Upper lobe of left lung (tissue), 6 donors: ENCODE measurements around the gene SMLR1. TPM values are rescaled to one million over a fixed set of nuclear protein-coding genes. Genes with fewer than 3 reads are reported as not detected.

Source experiments
- ATAC-seq, 2 donors: fragments of 200-7000 bp; cut with Tn5 transposase; one replicate each; pipeline ENCODE4 v1.9.1; 2022; ENCODE audit warnings: mild to moderate bottlenecking in 2 of 2, moderate library complexity in 2 of 2; ENCODE audit not compliant: low FRiP score in 2 of 2
- DNase-seq, 2 donors: peaks; one replicate each; pipeline ENCODE4 v3.0.0-alpha.2; 2019 to 2020
- H3K27ac ChIP-seq, 4 donors: fragments of 200-600 bp; sonication (generic); one replicate each; pipeline ENCODE4 v1.5.1; 2016 to 2019
- H3K27me3 ChIP-seq, 4 donors: fragments of 200-600 bp; sonication (generic); one replicate each; pipeline ENCODE4 v1.5.1; 2017 to 2019
- H3K36me3 ChIP-seq, 4 donors: fragments of 200-600 bp; sonication (generic); one replicate each; pipeline ENCODE4 v1.5.1; 2016 to 2019
- H3K4me1 ChIP-seq, 4 donors: fragments of 200-600 bp; sonication (generic); one replicate each; pipeline ENCODE4 v1.5.1; 2018 to 2019
- H3K4me3 ChIP-seq, 4 donors: fragments of 200-600 bp; sonication (generic); one replicate each; pipeline ENCODE4 v1.5.1; 2017 to 2019; ENCODE audit warnings: mild to moderate bottlenecking in 2 of 4, moderate library complexity in 1 of 4
- H3K9me3 ChIP-seq, 4 donors: fragments of 200-600 bp; sonication (generic); one replicate each; pipeline ENCODE4 v1.5.1; 2018 to 2019
- CTCF ChIP-seq, 6 experiments: fragments of 450-650 bp in 4 of 6; fragments of 200-600 bp in 2 of 6; sonication (generic) in 2 of 6; IDR thresholded peaks; one replicate each; pipeline ENCODE4 v1.5.1; 2016 to 2019; ENCODE audit warnings: antibody characterized with exemption in 6 of 6
- EP300 ChIP-seq, 4 donors: sonication (generic); formaldehyde crosslinking; IDR thresholded peaks; one replicate each; pipeline ENCODE4 v1.5.1; 2017; ENCODE audit warnings: antibody characterized with exemption in 4 of 4, control low read depth in 2 of 4
- POLR2A ChIP-seq, 4 donors: fragments of 450-650 bp; IDR thresholded peaks; one replicate each; pipeline ENCODE4 v1.5.1; 2016 to 2017; ENCODE audit warnings: antibody characterized with exemption in 4 of 4, mild to moderate bottlenecking in 2 of 4
- POLR2AphosphoS5 ChIP-seq, 2 donors: sonication (generic); formaldehyde crosslinking; IDR thresholded peaks; one replicate each; pipeline ENCODE4 v1.5.1; 2017; ENCODE audit warnings: antibody characterized with exemption in 2 of 2
- WGBS, 2 donors: methylation state at CpG; one replicate each; pipeline ENCODE4 v1.1.5; 2017 to 2018; 5-methylcytosine and 5-hydroxymethylcytosine counted together
- total RNA-seq, 6 donors: library from RNA; depleted of rRNA in 4 of 6; stranded (reverse); fragments of >200 nt in 4 of 6; gene quantifications; one replicate each; pipeline versions ENCODE4 v1.1.0 to v1.2.1, GENCODE V29; 2016 to 2021
- donor health status: DM: no; HTN: no; CAD: no; lungs with moderate emphysema.
- donor health status: DM: no; HTN: yes; CAD: no; lungs with severe emphysema.

The SMLR1 gene
- total RNA-seq, 6 donors from 2014 or later, result 0.33 TPM; not detected in 5

DNA sequence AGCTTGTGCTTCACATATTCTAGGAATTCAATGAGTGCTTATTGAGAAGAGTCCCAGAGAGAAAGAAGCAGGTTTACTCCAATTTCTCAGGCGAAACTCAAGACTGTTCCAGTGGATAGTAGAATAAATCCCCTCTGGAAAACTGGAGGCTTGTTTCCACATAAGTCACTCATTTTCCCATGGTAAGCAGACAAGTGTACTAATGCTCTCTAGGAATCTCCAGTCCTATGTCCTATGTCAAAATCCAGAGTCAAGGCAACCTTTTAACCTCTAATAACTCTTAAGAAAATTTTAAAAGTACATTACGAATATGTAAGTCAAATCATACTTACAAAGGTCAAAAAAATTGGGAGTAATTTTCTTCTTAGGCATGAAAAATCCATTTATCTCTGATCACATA is 35.2 kb downstream of the SMLR1 start:
- Histone ChIP-seq H3K4me1 (no peaks in the 10 kb centered on the region), H3K4me3 (no peak overlapping the region), H3K9me3 (no peaks in the 10 kb centered on the region), H3K27ac (no peak overlapping the region), H3K36me3 (peaks cover 0 to 49% (median 13%) of the 10 kb centered on the region in 4 donors), H3K27me3 (no peaks in the 10 kb centered on the region)
- DNase-seq (no peak), ATAC-seq (no peak)
- TF ChIP-seq CTCF (IDR thresholded peaks at IDR 0.05), result no peak
- no peak for TF ChIP-seq EP300 (IDR thresholded peaks at IDR 0.05)
- no peak for TF ChIP-seq POLR2A (IDR thresholded peaks at IDR 0.05)
- no peak for TF ChIP-seq POLR2AphosphoS5 (IDR thresholded peaks at IDR 0.05)
- WGBS, 2 donors, result 93 to 94% methylated on average over 2 of the region's 2 CpGs

DNA sequence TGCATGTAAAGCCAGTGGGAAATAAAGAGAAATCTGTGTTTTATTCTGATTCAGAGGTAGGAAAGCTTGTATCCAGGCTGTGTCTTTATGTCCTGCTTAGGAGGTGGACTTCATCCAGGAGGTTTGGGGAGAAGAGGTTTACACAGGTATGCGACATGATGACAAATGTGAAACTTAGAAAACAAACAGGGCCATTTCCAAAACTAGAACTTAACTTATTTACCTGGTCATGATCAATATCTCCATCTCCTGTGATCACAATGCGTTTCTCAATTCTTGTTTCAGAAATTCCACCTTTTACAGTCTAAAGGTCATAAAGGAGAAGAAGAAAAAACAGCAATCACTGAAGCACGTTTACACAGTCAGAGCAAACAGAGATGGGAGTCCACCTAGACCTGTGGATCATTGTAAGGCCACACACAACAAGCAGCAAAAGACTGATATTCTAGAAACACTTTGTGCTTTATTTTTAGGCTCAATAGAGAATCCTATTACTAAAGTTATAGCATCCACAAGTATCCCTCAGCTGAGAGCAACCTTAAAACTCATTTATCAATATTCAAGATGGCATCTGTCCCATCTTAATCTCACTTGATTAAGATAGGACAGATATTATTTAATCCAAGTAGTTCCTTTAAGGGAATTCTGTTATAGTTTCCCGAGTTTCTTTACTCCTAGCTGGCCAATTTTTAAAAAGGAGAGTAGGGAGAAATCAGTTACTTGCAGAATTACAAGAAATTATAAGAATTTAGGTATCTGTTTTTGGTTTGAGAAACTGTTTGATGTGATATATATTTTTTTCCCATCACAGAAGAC is 36.4 kb downstream of the SMLR1 start:
- Histone ChIP-seq H3K27ac (no peak overlapping the region), H3K36me3 (peaks cover 0 to 49% (median 13%) of the 10 kb centered on the region in 4 donors), H3K4me3 (no peak overlapping the region), H3K4me1 (no peaks in the 10 kb centered on the region), H3K27me3 (no peaks in the 10 kb centered on the region), H3K9me3 (no peaks in the 10 kb centered on the region)
- no peak for ATAC-seq
- WGBS, 2 donors, result 87 to 90% methylated on average over 4 of the region's 4 CpGs
- no peak for TF ChIP-seq POLR2A (IDR thresholded peaks at IDR 0.05)
- no peak for TF ChIP-seq POLR2AphosphoS5 (IDR thresholded peaks at IDR 0.05)
- no peak for TF ChIP-seq CTCF (IDR thresholded peaks at IDR 0.05)
- no peak for DNase-seq

DNA sequence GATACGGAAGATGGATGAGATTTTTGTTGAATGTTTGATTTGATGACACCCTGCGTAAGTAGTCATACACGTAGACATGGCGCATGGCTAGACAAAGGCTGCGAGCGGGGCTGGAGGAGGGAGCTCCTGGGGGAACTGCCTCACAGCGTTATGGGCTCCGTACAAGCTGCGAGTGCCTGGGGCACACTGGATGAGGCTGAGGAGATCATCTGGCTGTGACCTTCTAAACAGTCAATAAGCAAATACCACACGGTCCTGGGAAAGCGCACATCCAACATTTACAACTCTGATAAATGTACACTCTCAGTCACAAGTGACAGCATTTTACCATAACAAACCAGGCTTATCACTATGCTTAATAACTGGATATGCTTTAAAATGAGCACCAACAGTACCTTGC is 37.1 kb downstream of the SMLR1 start:
- 94 to 95% methylated on average over 11 of the region's 11 CpGs for WGBS, 2 donors
- Histone ChIP-seq H3K4me1 (no peaks in the 10 kb centered on the region), H3K9me3 (no peaks in the 10 kb centered on the region), H3K36me3 (peaks cover 0 to 54% (median 11%) of the 10 kb centered on the region in 4 donors), H3K27me3 (no peaks in the 10 kb centered on the region), H3K27ac (no peak overlapping the region), H3K4me3 (no peak overlapping the region)
- no peak for TF ChIP-seq POLR2A (IDR thresholded peaks at IDR 0.05)
- no peak for TF ChIP-seq POLR2AphosphoS5 (IDR thresholded peaks at IDR 0.05)
- no peak for TF ChIP-seq CTCF (IDR thresholded peaks at IDR 0.05)
- TF ChIP-seq EP300 (IDR thresholded peaks at IDR 0.05), result no peak
- ATAC-seq (no peak), DNase-seq (no peak)

- WGBS, 2 donors, result 97 to 98% methylated on average over 4 of the region's 4 CpGs
- ATAC-seq (no peak), DNase-seq (no peak)
- TF ChIP-seq POLR2AphosphoS5 (IDR thresholded peaks at IDR 0.05), result no peak
- TF ChIP-seq CTCF (IDR thresholded peaks at IDR 0.05), result no peak
- no peak overlapping the region for H3K27ac ChIP-seq
- no peak overlapping the region for H3K4me3 ChIP-seq
- H3K27me3 ChIP-seq, result no peaks in the 10 kb centered on the region
- no peaks in the 10 kb centered on the region for H3K9me3 ChIP-seq
- H3K4me1 ChIP-seq, result no peaks in the 10 kb centered on the region
- H3K36me3 ChIP-seq, result peaks cover 0 to 57% (median 12%) of the 10 kb centered on the region in 4 donors
These were observed 38.6 kb downstream of the SMLR1 start for GRCh38 chr6:130865793-130866192.

DNA sequence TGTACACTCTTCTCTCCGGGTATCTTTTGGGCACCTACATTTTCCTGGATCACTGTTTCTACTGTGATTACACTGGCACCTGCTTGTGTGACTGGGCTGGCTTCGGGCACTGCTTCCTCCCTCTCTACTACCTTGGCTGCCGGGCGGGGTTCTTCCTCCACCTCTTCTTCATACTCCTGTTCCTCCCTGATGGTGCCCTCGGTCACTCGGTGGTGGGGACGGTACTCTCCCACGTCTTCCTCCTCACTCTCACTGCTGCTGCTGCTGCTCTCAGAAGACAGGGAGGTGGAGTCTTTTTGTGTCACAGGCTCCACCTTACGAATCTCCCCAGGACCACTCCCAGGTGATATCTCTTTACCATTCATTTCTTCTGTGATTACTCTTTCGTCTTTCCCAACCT is 42.5 kb downstream of the SMLR1 start:
- Histone ChIP-seq H3K27ac (no peak overlapping the region), H3K9me3 (no peaks in the 10 kb centered on the region), H3K27me3 (no peaks in the 10 kb centered on the region), H3K4me1 (no peaks in the 10 kb centered on the region), H3K4me3 (no peak overlapping the region), H3K36me3 (peaks cover 0 to 33% (median 3%) of the 10 kb centered on the region in 4 donors)
- 93 to 94% methylated on average over 10 of the region's 10 CpGs for WGBS, 2 donors
- no peak for TF ChIP-seq POLR2A (IDR thresholded peaks at IDR 0.05)
- TF ChIP-seq EP300 (IDR thresholded peaks at IDR 0.05), result no peak
- no peak for TF ChIP-seq CTCF (IDR thresholded peaks at IDR 0.05)
- no peak for TF ChIP-seq POLR2AphosphoS5 (IDR thresholded peaks at IDR 0.05)
- ATAC-seq (no peak), DNase-seq (no peak)
